ENCODE data around the gene TCTN2. TPM values are rescaled to one million over a fixed set of nuclear protein-coding genes. Genes with fewer than 3 reads are reported as not detected.

Gene TCTN2
- total RNA-seq, 1 experiment from 2014 or later = 14.7 TPM

DNA sequence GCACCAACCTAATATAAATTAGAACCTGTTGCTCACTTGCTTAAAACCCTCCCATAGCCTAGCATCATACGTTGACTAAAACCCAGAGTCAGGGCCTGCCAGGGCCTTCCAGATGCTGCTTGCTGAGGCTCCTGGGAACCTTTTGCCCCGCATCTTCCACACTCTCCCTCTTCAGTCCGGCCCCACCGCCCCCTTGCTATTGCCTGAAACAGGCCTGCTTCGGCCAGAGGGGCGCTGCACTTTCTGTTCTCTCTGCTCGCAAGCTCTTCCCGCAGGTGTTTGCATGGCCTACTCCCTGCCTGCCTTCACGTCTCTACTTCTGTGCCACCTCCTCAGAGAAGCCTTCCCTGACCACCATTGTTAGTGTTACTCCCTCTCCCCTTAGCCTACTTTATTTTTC is 13.7 kb upstream of the TCTN2 start:
- in situ Hi-C loops (cut with HindIII; ENCODE audit: low pct_unique_long_range_greater_than_20kb, low sequenced_read_pairs) = no loop called here
- CTCF ChIA-PET = no interaction called here
- DNase-seq (ENCODE audit: low read depth, low spot score) = no peak
- Histone ChIP-seq H3K27ac (ENCODE audit: low read length) (no peak overlapping the region), H3K27me3 (ENCODE audit: control insufficient read depth, insufficient read depth, low read length) (no peaks in the 10 kb centered on the region), H3K4me1 (ENCODE audit: control insufficient read depth, insufficient read depth, low read length) (no peaks in the 10 kb centered on the region), H3K9me3 (ENCODE audit: control insufficient read depth, insufficient read depth, low read depth, low read length) (no peaks in the 10 kb centered on the region), H3K4me3 (ENCODE audit: low read depth in 2 of 2, low read length in 2 of 2) (no peak overlapping the region), H3K36me3 (ENCODE audit: control insufficient read depth, insufficient read depth, low read length) (peaks cover 4% of the 10 kb centered on the region; the same call in 1 of the 2 replicates)
- TF ChIP-seq, protein P1, sequence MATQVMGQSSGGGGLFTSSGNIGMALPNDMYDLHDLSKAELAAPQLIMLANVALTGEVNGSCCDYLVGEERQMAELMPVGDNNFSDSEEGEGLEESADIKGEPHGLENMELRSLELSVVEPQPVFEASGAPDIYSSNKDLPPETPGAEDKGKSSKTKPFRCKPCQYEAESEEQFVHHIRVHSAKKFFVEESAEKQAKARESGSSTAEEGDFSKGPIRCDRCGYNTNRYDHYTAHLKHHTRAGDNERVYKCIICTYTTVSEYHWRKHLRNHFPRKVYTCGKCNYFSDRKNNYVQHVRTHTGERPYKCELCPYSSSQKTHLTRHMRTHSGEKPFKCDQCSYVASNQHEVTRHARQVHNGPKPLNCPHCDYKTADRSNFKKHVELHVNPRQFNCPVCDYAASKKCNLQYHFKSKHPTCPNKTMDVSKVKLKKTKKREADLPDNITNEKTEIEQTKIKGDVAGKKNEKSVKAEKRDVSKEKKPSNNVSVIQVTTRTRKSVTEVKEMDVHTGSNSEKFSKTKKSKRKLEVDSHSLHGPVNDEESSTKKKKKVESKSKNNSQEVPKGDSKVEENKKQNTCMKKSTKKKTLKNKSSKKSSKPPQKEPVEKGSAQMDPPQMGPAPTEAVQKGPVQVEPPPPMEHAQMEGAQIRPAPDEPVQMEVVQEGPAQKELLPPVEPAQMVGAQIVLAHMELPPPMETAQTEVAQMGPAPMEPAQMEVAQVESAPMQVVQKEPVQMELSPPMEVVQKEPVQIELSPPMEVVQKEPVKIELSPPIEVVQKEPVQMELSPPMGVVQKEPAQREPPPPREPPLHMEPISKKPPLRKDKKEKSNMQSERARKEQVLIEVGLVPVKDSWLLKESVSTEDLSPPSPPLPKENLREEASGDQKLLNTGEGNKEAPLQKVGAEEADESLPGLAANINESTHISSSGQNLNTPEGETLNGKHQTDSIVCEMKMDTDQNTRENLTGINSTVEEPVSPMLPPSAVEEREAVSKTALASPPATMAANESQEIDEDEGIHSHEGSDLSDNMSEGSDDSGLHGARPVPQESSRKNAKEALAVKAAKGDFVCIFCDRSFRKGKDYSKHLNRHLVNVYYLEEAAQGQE (IDR thresholded peaks at IDR 0.05; ENCODE audit: insufficient read depth in 1 of 2, low read depth in 2 of 2, low read length in 1 of 2) = no peak
- no peak for TF ChIP-seq POLR2AphosphoS5 (IDR thresholded peaks at IDR 0.05; ENCODE audit: low read depth, low read length)
- no peak for TF ChIP-seq SIN3A (IDR thresholded peaks at IDR 0.05; ENCODE audit: borderline replicate concordance, insufficient read depth, low read depth, low read length)
- TF ChIP-seq TCF7L2 (IDR thresholded peaks at IDR 0.05; ENCODE audit: low read depth, low read length) = no peak
- TF ChIP-seq, protein P2, sequence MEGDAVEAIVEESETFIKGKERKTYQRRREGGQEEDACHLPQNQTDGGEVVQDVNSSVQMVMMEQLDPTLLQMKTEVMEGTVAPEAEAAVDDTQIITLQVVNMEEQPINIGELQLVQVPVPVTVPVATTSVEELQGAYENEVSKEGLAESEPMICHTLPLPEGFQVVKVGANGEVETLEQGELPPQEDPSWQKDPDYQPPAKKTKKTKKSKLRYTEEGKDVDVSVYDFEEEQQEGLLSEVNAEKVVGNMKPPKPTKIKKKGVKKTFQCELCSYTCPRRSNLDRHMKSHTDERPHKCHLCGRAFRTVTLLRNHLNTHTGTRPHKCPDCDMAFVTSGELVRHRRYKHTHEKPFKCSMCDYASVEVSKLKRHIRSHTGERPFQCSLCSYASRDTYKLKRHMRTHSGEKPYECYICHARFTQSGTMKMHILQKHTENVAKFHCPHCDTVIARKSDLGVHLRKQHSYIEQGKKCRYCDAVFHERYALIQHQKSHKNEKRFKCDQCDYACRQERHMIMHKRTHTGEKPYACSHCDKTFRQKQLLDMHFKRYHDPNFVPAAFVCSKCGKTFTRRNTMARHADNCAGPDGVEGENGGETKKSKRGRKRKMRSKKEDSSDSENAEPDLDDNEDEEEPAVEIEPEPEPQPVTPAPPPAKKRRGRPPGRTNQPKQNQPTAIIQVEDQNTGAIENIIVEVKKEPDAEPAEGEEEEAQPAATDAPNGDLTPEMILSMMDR (IDR thresholded peaks at IDR 0.05) = no peak
- POLR2A ChIA-PET = no interaction called here
- BruUV-seq (replicated peaks) = no TSS peak
- ATAC-seq = no peak
- intact Hi-C loops (cut with micrococcal nuclease; ENCODE audit: unreplicated experiment) = no loop called here

DNA sequence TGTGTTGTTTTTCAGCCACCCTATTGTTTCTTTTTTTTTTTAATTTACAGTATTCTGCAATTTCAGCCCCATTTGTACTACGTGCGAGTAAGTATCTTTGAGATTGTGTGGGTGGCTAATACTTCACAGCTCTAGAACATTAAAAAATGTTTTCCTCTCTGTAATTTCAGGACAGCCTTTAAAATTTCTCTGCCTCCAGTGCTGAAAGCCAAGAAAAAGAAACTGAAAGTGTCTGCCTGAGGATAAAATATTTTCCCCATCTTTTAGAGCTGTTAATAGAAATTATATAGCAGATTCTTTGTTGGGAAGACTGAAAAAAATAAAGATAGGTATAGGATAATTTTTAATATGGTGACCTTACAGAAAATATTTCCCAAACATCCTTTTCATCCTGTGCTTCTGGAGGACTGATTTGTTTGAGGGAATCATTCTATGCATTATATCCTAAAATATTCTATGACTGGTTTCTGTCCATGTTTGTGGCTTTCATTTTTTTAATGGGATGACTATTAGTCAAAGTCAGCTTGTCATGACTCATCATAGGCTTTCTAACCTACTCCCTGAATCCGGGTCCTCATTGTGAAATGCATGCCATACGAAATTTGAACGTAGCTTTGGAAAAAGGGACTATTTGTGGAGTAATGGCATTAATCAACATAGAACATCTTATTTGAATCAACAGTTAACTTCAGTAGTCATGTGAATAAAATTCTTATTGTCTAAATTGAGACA is 10.8 kb upstream of the TCTN2 start:
- CTCF ChIA-PET = no interaction called here
- Histone ChIP-seq H3K4me3 (ENCODE audit: low read depth in 2 of 2, low read length in 2 of 2) (no peak overlapping the region), H3K27me3 (ENCODE audit: control insufficient read depth, insufficient read depth, low read length) (no peaks in the 10 kb centered on the region), H3K27ac (ENCODE audit: low read length) (no peak overlapping the region), H3K9me3 (ENCODE audit: control insufficient read depth, insufficient read depth, low read depth, low read length) (no peaks in the 10 kb centered on the region), H3K36me3 (ENCODE audit: control insufficient read depth, insufficient read depth, low read length) (peaks cover 3% of the 10 kb centered on the region; the same call in 1 of the 2 replicates), H3K4me1 (ENCODE audit: control insufficient read depth, insufficient read depth, low read length) (no peaks in the 10 kb centered on the region)
- no TSS peak for BruUV-seq (replicated peaks)
- TF ChIP-seq, protein P2 (IDR thresholded peaks at IDR 0.05) = no peak
- no peak for TF ChIP-seq SIN3A (IDR thresholded peaks at IDR 0.05; ENCODE audit: borderline replicate concordance, insufficient read depth, low read depth, low read length)
- TF ChIP-seq, protein P1 (IDR thresholded peaks at IDR 0.05; ENCODE audit: insufficient read depth in 1 of 2, low read depth in 2 of 2, low read length in 1 of 2) = no peak
- TF ChIP-seq POLR2AphosphoS5 (IDR thresholded peaks at IDR 0.05; ENCODE audit: low read depth, low read length) = no peak
- no peak for TF ChIP-seq TCF7L2 (IDR thresholded peaks at IDR 0.05; ENCODE audit: low read depth, low read length)
- peak; percentile 58; the same call in 1 of the 2 replicates for ATAC-seq
- DNase-seq (ENCODE audit: low read depth, low spot score) = peak; percentile 47
- intact Hi-C loops (cut with micrococcal nuclease; ENCODE audit: unreplicated experiment) = no loop called here
- POLR2A ChIA-PET = no interaction called here
- in situ Hi-C loops (cut with HindIII; ENCODE audit: low pct_unique_long_range_greater_than_20kb, low sequenced_read_pairs) = no loop called here
